NT2/D1 (cell line): ENCODE results near the gene MPP3.

ENCODE experiments used
- DNase-seq: peaks from one replicate; pipeline ENCODE4 v3.0.0-alpha.2; 2011; ENCODE audit warnings: low read depth, low spot score
- H3K27me3 ChIP-seq: 2 replicates; pipeline ENCODE4 v1.6.0; 2011; ENCODE audit warnings: mild to moderate bottlenecking; ENCODE audit not compliant: insufficient read length, insufficient read depth
- H3K36me3 ChIP-seq: 2 replicates; pipeline ENCODE4 v1.6.1; 2011; ENCODE audit warnings: mild to moderate bottlenecking, low read length, mixed read lengths; ENCODE audit not compliant: insufficient read depth, insufficient read length
- H3K4me1 ChIP-seq: 2 replicates; pipeline ENCODE4 v1.5.1; 2011; ENCODE audit not compliant: insufficient read depth, insufficient read length
- H3K4me3 ChIP-seq: 2 replicates; pipeline ENCODE4 v1.5.1; 2011; ENCODE audit warnings: low read depth; ENCODE audit not compliant: insufficient read length
- H3K9ac ChIP-seq: 2 replicates; pipeline ENCODE4 v1.6.0; 2011; ENCODE audit warnings: low read depth; ENCODE audit not compliant: insufficient read length
- H3K9me3 ChIP-seq: 2 replicates; pipeline ENCODE4 v1.5.1; 2011; ENCODE audit warnings: mild to moderate bottlenecking, low read length; ENCODE audit not compliant: insufficient read depth
- SUZ12 ChIP-seq: IDR thresholded peaks from 2 replicates; pipeline ENCODE4 v1.6.1; 2011; ENCODE audit not compliant: insufficient read length, insufficient read depth; ENCODE audit errors: extremely low read depth
- YY1 ChIP-seq: IDR thresholded peaks from 2 replicates; pipeline ENCODE4 v1.6.1; 2011; ENCODE audit not compliant: insufficient read length, insufficient read depth
- ZNF274 ChIP-seq: IDR thresholded peaks from 2 replicates; pipeline ENCODE4 v1.6.1; 2011; ENCODE audit warnings: mild to moderate bottlenecking, low read depth, low read length

Gene MPP3

DNA sequence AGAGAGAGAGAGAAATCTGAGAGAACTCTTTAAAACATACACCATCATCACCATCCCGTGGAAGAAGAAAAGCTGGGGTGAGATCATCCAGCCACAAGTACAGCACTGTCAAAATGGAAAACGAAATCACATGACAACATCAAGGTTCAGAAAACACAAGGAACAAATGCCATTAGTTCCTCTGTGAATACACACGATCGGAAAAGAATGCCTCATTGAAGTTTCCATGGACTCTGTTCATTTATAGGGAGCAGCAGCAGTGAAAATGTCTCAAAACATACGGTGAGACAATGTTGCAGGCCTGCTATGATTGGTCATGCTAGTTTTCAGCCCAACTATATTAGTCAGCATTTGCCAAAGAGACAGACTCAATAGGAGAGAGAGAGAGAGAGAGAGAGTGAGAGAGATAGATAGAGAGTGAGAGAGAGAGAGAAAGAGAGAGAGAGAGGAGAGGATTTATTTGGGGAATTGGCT lies 48.3 kb downstream of the MPP3 start:
- no peaks in the 10 kb centered on the region for H3K36me3 ChIP-seq
- no peak overlapping the region for H3K4me3 ChIP-seq
- no peak overlapping the region for H3K9ac ChIP-seq
- no peaks in the 10 kb centered on the region for H3K27me3 ChIP-seq
- DNase-seq: no peak
- H3K9me3 ChIP-seq: no peaks in the 10 kb centered on the region
- peaks cover 2% of the 10 kb centered on the region for H3K4me1 ChIP-seq
- TF ChIP-seq YY1: no peak
- no peak for TF ChIP-seq ZNF274
- TF ChIP-seq SUZ12: no peak

- H3K9ac ChIP-seq: no peak overlapping the region
- no peaks in the 10 kb centered on the region for H3K36me3 ChIP-seq
- H3K4me3 ChIP-seq: no peak overlapping the region
- DNase-seq: no peak
- H3K27me3 ChIP-seq: no peaks in the 10 kb centered on the region
- H3K4me1 ChIP-seq: peaks cover 5% of the 10 kb centered on the region
- no peaks in the 10 kb centered on the region for H3K9me3 ChIP-seq
- TF ChIP-seq SUZ12 (no peak), YY1 (no peak), ZNF274 (no peak)
Observed at GRCh38 chr17:43784068-43784467, 48.9 kb downstream of the MPP3 start.

GRCh38 chr17:43782913-43783680 lies 49.8 kb downstream of the MPP3 start:
- TF ChIP-seq ZNF274: no peak
- no peak for TF ChIP-seq SUZ12
- no peak for TF ChIP-seq YY1
- Histone ChIP-seq H3K4me1 (peaks cover 5% of the 10 kb centered on the region), H3K9ac (no peak overlapping the region), H3K9me3 (no peaks in the 10 kb centered on the region), H3K36me3 (no peaks in the 10 kb centered on the region), H3K4me3 (no peak overlapping the region), H3K27me3 (no peaks in the 10 kb centered on the region)
- no peak for DNase-seq

DNA sequence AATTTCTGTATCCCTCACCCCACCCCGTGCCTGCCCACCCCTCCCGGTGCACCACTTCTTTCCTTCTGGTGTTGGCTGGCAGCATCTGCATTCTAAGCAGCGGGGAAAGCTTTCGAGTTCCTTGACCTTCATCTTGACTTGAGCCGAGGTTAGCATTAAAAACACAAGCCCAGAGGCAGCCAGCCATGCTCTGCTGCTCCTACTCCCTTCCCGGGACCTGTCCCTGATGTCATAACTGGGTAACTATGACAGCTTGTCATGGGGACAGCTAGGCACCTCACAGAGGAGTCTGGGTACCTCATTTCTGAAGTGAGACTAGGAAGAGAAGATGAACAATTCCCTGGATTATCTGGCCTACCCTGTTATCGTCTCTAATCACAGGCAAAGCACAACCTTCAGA lies 52.8 kb downstream of the MPP3 start, which contains the start of gene CFAP97D1:
CFAP97D1 (plus strand) TSS at position 301 of the 400 bp plus-strand sequence; CDS start at position 329, 28 bp downstream.
- H3K27me3 ChIP-seq: no peaks in the 10 kb centered on the region
- peak within 1 kb of the TSS; percentile 80 for H3K4me3 ChIP-seq
- peaks cover 5% of the 10 kb centered on the region for H3K4me1 ChIP-seq
- no peaks in the 10 kb centered on the region for H3K9me3 ChIP-seq
- TF ChIP-seq YY1: no peak
- TF ChIP-seq ZNF274: no peak
- TF ChIP-seq SUZ12: no peak
- peaks cover 22% of the 10 kb centered on the region for H3K36me3 ChIP-seq
- no peak for DNase-seq
- H3K9ac ChIP-seq: peak within 1 kb of the TSS; percentile 34

GRCh38 chr17:43779145-43780125 lies 53.5 kb downstream of the MPP3 start:
- Histone ChIP-seq H3K4me1 (peaks cover 5% of the 10 kb centered on the region), H3K27me3 (no peaks in the 10 kb centered on the region), H3K36me3 (peaks cover 29% of the 10 kb centered on the region), H3K9ac (peak overlapping the region; percentile 92), H3K4me3 (peak overlapping the region; percentile 80), H3K9me3 (no peaks in the 10 kb centered on the region)
- TF ChIP-seq SUZ12 (no peak), ZNF274 (no peak), YY1 (no peak)
- no peak for DNase-seq

- Histone ChIP-seq H3K36me3 (peaks cover 37% of the 10 kb centered on the region), H3K4me3 (peak within 1 kb of the TSS; percentile 80), H3K27me3 (no peaks in the 10 kb centered on the region), H3K4me1 (peaks cover 5% of the 10 kb centered on the region), H3K9ac (peak within 1 kb of the TSS; percentile 92), H3K9me3 (no peaks in the 10 kb centered on the region)
- DNase-seq: peak; percentile 74
- TF ChIP-seq YY1 (no peak), SUZ12 (no peak)
Observed at GRCh38 chr17:43778337-43779144, 54.4 kb downstream of the MPP3 start, which contains the start of gene DUSP3. TSS of gene DUSP3 (minus strand) at chr17:43778977. CDS start at chr17:43778924, 53 bp downstream.
